HG02943 (cell line): ENCODE results near the gene GABPA.
"Not testable (repeated sequence)": the region's sequence is repeated elsewhere in the genome, so short reads cannot be mapped to it uniquely, and the experiment has no call there.

Source experiments
- ATAC-seq: cut with Tn5 transposase; IDR thresholded peaks from one replicate; pipeline ENCODE4 v1.9.1; 2021; ENCODE audit warnings: mild to moderate bottlenecking, low read depth, moderate library complexity; ENCODE audit not compliant: unreplicated experiment

The GABPA gene

DNA sequence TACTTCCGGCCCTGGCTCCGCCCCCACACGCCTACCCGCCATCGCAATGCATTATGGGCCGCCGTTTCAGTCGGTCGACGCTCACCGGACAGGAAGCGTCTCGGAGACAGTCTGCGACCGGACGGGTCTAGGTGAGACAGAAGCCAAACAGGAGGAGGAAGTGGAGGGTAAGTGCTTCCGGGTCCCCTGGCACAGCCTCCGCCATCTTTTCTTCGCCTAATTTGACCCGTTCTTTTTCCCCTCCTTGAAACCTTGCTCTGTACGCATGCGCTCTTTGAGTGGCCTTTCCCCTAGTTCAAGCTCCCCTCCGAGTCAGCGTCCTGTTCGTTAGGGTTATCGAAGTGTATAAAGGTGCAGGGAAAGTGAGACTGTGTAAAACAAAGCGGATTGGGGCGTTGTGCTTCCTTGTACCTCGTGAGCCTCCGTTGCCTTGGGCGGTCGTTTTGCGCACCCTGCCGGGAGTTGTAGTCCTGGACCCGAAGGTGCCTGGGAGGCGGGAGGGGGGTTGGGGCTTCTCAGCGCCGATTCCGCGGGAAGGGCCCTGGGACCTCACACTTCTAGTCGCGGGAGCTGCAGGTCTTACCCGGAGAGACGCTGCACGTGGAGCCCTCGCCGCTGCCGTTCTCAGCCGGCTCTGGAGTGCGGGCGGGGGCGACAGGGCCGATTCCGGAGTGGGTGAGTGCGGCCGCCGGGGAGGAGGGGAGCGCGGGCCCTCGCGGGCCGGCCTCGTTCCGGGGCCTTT lies at the start of gene GABPA, which contains the start of gene ATP5PF:
Gene GABPA, plus strand, starts transcription at position 69 of the 742 bp plus-strand sequence. CDS start 6,627 bp downstream, outside the sequence.
Gene ATP5PF, minus strand, starts transcription at position 1 of the 742 bp plus-strand sequence. CDS start 5,110 bp downstream, outside the sequence.
- ATAC-seq, result peak; percentile 93

DNA sequence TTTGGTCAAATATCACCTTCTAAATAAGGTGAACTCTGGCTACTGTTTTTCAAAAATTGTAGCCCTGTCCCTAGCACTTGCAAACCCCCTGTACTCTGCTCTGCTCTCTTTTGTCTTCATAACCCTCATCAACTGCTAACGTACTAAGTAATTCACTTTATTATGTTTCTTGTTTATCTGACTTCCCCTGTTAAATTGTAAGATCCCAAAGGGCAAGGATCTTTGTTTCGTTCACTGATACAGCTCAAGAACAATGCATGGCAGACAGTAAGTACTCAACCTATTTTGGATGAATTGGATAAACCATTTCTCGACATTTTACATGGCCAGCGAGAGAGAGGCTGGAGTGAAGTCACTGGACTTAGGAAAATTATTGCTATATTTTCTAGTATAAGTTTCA lies 47.0 kb upstream of the GABPA start:
- no peak for ATAC-seq

GRCh38 chr21:25688275-25689155 lies 46.3 kb upstream of the GABPA start:
- no peak for ATAC-seq

- no peak for ATAC-seq
These were observed 45.5 kb upstream of the GABPA start for GRCh38 chr21:25689226-25689625.

DNA sequence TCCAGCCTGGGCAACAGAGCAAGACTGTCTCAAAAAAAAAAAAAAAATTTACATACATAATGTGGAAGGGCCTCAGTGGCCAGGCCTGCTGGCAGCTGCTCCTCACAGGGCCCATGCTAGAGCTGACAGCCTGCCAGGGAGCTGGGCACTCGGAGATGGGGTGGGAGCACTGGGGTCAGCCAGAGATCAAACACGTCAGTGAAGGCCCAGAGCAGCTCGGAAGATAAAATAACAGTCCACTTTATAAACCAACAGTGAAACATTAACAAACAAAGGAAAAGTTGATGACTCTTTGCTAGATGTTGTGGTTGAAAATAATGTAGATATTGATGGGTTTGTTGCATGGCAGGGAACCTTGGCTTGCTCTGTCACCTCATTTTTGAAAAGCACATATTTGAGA lies 42.8 kb upstream of the GABPA start:
- ATAC-seq, result no peak

- ATAC-seq, result not testable (repeated sequence)
These were observed 39.3 kb upstream of the GABPA start for GRCh38 chr21:25695461-25695860.

- ATAC-seq, result no peak
These were observed 34.0 kb upstream of the GABPA start for GRCh38 chr21:25700741-25701140.

- ATAC-seq, result no peak
These were observed 33.2 kb upstream of the GABPA start for GRCh38 chr21:25701529-25701928.

DNA sequence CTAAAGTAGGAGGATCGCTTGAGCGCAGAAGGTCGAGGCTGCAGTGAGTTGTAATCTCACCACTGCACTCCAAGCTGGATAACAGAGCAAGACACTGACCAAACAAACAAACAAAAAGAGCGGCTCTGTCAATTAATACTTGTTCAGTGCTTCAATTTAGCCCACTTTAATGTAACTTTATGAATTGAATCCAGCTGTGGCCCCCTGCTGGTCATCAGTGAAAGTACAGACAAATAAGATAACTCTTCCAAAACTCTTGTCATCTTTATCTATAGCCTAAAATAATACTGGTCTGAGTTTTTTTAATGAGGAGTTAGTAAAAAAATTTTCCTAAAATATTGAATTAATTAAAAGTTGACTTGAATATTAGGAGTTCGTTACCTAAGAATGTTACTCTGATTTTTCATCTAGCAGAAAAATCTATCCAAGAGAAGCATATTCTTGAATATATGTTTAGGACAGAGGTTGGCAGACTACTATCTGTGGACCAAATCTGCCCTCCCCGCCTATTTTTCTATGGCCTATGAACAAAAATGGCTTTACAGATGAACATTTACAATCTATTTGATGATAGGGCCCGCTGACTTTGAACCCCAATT lies 26.2 kb upstream of the GABPA start:
- ATAC-seq, result no peak

DNA sequence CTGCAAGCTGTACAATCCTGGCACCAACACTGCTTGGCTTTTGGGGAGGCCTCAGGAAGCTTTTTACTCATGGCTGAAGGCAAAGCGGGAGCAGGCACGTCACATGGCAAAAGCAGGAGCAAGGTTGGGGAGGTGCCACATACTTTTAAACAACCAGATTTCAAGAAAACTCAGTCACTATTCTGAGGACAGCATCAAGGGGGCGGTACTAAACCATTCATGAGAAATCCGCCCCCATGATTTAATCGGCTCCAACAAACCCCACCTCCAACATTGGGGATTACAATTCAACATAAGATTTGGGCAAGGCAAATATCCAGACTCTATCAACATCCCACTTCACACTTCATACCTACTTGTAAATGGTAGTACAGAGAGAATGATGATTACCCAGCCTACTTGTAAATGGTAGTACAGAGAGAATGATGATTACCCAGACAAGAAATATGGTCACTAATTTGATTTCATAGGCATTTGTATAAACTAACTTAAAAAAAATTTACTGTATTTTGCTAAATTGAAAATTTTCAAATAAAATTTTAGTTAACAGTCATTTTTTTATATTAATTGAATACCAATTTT lies 25.0 kb upstream of the GABPA start:
- ATAC-seq, result no peak

DNA sequence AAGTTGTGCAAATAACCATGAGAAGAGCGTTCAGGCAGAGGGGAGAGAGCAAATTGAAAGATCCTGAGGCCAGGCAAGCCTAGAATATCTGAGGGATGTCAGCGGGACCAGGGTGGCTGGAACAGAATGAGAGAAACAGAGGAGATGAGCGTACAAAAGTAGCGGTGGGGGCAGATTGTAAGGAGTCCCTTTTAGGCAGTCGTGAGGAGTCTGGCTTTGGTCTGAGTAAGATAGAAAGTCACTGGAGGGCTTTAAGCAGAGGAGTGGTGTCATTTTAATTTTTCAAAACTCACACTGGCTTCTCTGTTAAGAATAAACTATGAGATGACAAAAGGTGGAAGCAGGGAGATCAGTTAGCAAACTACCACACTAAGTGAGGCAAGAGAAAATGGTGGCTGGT lies 24.2 kb upstream of the GABPA start:
- no peak for ATAC-seq

DNA sequence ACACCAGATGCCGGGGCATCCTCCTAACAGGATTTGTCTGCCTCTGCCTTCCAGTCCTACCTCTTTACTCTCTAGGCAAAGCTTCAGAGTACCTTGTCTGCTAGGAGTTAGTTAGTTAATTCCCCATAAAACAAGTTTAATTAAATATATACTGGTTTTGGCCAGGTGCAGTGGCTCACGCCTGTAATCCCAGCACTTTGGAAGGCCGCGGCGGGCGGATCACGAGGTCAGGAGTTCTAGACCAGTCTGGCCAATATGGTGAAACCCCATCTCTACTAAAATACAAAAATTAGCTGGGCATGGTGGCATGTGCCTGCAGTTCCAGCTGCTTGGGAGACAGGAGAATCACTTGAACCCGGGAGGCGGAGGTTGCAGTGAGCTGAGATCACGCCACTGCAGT lies 20.7 kb upstream of the GABPA start:
- ATAC-seq, result not testable (repeated sequence)

DNA sequence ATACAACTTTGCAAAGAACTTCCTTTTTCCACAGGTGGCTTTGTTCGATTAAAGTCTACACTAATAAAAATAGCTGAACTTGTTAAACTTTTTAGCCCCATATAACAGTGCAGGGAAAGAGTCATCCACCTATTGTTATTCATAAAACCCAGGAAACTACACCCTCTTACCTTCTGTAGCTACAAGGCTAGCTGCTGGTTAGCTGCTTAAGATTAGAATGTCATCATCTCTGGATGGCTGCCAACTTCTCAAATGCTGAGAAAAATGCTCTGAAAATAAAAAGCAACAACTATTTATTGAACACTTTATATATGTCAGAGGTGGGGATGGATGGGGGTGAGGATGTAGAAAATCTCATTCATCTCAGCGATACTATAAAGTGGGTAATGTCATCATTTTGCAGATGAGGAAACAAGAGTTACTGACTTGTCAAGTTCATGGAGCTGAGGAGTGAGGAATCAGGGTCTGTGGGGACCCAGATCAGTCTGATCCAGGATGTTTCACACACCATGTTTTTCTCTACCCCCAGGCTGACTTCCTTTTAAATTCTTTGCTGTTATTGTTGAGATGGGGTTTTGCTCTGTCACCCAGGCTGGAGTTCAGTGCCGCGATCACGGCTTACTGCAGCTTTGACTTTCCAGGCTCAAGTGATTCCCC lies 17.2 kb upstream of the GABPA start:
- no peak for ATAC-seq

GRCh38 chr21:25721987-25722386 lies 12.8 kb upstream of the GABPA start:
- no peak for ATAC-seq

DNA sequence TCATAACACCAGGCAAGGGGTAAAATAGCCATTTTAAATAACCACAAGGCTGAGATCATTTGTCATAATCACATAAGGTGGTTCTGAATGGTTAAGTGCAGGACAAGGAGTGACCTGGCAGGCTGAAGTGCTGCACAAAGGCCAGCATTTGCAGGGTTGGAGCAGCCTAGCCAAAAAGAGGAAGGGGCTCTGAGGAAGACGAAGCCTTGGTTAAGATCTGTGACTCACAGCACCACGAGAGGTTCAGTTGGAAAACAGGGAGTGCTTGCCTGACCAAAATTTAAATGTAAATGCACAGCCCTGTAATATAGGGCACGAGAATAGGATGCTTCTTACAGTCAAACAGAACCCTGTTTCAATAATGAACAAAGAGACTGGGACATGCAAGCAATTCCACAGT lies 12.1 kb upstream of the GABPA start:
- no peak for ATAC-seq

- no peak for ATAC-seq
These were observed 2.5 kb upstream of the GABPA start for GRCh38 chr21:25732091-25732760.

DNA sequence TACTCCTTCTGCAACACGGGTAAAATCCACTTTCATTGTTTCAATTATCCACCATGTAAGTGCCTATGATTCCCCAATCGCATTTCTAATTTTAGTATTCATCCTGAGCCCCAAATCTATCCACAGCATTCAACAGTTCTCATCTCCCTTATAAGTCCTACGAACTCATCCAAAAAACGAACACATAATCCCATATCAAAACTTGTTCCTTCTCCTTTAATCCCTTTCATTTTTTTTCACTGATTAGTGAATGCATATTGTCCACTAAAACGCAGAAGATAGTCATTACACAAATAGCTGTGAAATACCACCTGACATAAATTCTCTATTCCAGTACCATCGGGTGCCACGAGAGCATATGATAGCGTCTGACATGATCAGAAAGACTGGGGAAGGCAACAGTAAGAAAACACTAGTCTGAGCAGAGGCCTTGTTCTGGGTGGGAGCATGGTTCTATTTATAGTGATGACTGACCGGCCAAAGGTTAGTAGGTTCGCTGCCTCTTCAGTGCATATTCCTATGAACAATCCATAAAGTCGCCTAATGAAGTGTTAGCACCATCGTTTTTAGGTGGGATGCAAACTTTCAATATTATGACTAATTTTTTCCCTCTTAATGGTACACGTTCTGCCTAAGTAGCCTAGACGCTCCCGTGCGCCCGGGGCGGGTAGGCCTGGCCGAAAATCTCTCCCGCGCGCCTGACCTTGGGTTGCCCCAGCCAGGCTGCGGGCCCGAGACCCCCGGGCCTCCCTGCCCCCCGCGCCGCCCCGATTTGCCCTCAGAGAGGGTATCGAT lies 716 bp upstream of the GABPA start:
- peak; percentile 7 for ATAC-seq

GRCh38 chr21:25734654-25734903 lies 193 bp upstream of the GABPA start:
- no peak for ATAC-seq
